ENCODE measurements around the gene ANAPC7.
"Not testable (repeated sequence)": the region's sequence is repeated elsewhere in the genome, so short reads cannot be mapped to it uniquely, and the experiment has no call there.

ANAPC7 gene

GRCh38 chr12:110348431-110349059, 55.0 kb downstream of the ANAPC7 start:
- DNase-seq (ENCODE audit: low spot score) = no peak

DNA sequence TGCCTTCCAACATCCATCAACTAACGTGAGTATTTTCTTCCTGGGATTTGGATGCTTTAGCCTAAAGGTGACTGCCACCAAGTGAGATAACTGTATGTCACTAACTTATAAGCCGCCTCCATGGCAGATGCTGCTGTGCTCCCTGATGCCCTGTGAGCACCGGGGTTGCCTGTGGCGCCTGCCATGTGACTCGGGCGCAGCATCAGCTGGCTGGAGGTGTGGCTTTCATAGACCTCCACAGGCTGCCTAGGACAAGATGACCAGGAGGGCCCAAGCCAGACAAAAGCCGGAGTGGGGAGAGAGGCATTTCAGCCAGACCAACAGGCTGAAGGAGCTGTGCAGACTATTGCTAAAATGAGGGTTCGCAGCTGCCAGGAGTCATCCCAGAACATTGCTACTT, 55.7 kb downstream of the ANAPC7 start:
- no peak for DNase-seq (ENCODE audit: low spot score)

- no peak for DNase-seq (ENCODE audit: low spot score)
Measured at GRCh38 chr12:110345963-110346362, 57.5 kb downstream of the ANAPC7 start.

- no peak for DNase-seq (ENCODE audit: low spot score)
Measured at GRCh38 chr12:110345176-110345661, 58.3 kb downstream of the ANAPC7 start.

DNA sequence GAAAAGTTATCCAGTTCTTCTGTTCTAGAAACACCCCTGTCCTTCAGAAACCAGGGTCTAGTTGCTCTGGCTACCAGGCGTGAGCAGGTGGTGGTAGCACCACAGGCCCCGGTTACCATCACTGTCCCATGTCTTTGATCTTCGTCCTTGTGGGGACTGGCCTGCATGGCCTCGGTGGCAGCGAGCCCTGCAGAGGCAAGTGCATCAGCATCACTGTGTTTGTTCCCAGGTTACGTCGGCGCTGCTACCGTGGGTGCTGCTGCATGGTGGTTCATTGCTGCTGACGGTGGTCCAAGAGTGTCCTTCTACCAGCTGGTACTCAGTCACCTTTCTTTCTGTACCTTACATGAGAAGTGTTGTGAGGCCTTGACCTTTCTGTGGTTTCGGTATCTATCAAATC, 58.9 kb downstream of the ANAPC7 start:
- no peak for DNase-seq (ENCODE audit: low spot score)

DNA sequence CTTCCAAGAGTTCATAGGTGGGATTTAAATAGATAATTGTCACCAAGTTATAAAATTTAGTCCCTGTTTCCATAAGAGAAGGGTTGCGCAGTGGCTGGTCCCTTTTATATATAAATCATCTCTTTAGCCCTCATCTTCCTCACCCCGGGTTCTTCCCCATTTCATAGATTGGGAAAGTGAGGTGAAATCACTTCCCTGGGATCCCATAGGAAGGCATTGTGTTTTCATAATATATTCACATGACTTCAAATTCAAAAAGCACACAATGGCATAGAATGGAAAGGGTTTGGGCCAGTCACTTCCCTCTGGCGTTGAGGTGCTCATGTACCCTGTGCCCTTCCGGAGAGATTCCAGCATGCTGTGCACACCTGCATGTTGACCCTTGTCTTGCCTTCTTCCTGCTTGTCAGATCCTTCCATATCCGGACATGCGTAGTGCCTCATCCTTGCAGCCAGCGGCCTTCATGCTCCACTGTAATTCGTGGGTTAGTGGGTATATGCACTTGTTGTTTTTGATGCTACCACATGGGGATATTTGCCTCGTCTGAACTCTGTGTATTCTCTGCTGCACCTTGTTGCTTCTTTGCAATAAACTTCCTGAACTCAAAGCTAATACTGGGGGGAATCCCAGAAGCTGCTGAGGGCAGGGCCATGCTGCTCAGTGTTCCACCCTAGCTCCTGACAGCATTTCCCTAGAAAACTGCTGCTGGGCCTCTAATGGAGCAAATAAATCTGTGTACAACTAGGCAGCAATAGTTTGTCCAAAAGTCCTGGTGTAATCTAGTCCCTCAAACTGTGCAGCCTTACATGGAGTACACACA, 59.6 kb downstream of the ANAPC7 start:
- no peak for DNase-seq (ENCODE audit: low spot score)

- DNase-seq (ENCODE audit: low spot score) = no peak
Measured at GRCh38 chr12:110343114-110343513, 60.4 kb downstream of the ANAPC7 start.

DNA sequence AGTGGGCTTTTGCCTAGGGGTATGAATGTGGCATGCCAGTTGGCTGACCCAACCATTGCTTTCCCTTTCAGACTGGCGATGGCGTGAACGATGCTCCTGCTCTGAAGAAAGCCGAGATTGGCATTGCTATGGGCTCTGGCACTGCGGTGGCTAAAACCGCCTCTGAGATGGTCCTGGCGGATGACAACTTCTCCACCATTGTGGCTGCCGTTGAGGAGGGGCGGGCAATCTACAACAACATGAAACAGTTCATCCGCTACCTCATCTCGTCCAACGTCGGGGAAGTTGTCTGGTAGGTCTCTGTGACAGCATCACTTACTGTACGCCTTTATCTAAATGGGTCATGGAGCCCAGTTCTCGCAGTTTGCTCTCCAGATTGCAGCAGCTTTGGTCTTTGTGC, 61.4 kb downstream of the ANAPC7 start:
- DNase-seq (ENCODE audit: low spot score) = no peak

GRCh38 chr12:110340706-110341105, 62.8 kb downstream of the ANAPC7 start:
- no peak for DNase-seq (ENCODE audit: low spot score)

- not testable (repeated sequence) for DNase-seq (ENCODE audit: low spot score)
Measured at GRCh38 chr12:110340261-110340660, 63.2 kb downstream of the ANAPC7 start.

GRCh38 chr12:110339184-110339952, 64.1 kb downstream of the ANAPC7 start:
- DNase-seq (ENCODE audit: low spot score) = no peak

DNA sequence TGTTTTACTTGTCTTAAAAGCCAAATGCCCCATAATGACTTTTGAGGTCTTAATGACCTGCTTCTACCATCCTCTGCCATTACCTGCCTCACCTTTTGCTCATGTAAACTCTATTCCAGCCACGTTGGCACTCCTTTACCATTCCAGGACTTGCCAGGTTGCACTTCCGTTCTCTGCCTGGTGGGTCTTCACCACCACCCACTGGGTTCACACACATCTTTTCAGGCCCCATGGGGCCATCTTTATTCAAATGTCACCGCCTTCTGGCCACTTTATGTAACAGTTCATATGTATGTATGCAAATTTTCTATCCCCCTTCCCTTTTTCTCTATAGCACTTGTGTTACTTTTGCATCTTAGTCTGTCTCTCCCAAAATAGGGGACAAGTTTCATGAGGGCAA, 64.8 kb downstream of the ANAPC7 start:
- DNase-seq (ENCODE audit: low spot score) = no peak

DNA sequence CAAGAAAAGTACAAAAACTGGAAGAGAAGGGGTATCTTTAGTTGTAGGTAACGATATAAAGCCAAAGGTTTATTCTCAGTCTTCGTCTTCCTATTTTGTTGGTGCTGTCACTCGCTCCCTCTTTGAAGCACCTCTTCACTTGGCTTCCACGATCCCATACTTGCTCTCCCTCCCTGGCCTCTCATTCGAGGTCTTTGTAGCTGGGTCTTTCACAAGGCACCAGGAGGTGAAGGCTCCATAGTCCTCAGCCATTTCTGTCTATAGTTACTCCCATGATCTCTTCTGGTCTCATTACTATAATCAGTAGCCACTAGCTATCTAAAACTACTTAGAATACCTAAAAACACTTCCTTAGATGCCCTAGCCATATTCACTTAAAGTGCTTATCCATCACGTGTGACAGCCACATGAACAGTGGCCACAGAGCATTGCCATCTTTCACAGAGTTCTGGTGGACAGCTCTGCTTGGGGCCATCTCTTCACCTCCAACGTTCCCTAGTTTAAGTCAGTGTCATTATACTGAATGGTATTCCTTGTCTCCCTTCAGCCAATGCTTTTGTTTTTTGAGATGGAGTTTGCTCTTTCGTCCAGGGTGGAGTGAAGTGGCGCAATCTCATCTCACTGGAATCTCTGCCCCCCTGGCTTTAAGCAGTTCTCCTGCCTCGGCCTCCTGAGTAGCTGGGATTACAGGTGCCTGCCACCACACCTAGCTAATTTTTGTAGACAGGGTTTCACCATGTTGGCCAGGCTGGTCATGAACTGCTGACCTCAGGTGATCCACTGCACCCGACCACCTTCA, 65.4 kb downstream of the ANAPC7 start:
- DNase-seq (ENCODE audit: low spot score) = no peak

DNA sequence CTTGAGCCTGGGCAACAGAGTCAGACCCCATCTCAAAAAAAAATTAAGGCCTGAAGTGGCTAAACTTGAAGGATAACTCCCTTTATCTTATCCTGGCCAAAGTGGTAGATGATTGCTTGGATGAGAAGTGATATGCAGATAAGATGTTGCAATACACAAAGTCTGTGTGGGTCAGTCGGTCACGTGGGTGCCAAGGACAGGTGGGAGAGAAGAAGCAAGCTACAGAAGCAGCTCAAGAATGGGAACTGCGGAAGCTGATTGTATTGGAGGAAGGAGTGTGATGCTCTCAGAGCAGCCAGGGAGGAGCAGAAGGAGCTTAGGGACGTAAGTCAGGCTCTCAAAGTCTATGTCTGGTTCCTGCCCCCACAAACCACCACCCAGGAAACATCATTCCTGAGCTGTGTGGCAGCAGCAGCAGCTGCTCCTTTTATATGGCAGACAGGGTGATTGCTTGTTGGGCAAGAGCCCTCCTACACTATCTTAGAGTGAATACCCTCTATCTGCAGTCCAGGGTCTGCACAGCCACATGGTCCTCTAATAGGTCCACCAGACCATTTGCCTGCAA, 67.9 kb downstream of the ANAPC7 start:
- DNase-seq (ENCODE audit: low spot score) = no peak

DNA sequence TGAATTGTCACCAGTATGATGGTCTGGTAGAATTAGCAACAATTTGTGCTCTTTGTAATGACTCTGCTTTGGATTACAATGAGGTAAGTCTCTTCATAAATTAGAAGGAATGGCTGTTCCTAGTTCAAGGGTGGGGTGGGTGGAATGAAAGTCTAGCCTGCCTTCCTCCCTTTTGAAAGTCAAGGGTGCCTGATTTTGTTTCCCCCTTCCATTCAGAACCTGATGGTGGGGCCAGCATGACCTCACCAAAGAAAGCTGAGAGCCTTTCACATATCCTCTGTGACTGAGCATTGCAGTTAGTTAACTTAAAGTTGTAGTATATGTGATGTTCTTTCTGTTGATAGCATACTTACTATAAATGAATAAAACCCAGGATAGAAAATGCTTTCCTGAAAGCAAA, 70.3 kb downstream of the ANAPC7 start:
- no peak for DNase-seq (ENCODE audit: low spot score)

DNA sequence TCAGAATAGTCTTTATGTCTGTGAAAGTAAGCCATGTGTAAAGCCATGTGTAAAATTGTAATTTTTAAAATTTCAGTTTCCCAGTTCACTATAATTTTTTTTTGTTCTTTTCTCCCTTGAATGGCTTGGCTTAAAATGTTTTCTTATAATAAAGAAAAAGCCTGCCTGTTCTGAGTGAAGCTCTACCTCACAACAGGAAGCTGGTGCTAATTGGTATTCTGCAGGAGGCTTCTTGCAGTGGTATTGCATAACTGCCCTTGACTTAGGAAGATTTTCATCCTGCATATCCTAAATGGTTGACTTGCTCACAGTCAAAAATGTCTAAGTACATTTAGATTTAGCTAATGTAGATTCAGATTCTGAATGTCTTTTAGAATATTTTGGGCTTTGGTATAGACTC, 73.0 kb downstream of the ANAPC7 start:
- no peak for DNase-seq (ENCODE audit: low spot score)

GRCh38 chr12:110330124-110330523, 73.4 kb downstream of the ANAPC7 start:
- DNase-seq (ENCODE audit: low spot score) = no peak

GRCh38 chr12:110329710-110330109, 73.8 kb downstream of the ANAPC7 start:
- no peak for DNase-seq (ENCODE audit: low spot score)
